Measurements from ENCODE around the gene FRMD4A.

FRMD4A gene

DNA sequence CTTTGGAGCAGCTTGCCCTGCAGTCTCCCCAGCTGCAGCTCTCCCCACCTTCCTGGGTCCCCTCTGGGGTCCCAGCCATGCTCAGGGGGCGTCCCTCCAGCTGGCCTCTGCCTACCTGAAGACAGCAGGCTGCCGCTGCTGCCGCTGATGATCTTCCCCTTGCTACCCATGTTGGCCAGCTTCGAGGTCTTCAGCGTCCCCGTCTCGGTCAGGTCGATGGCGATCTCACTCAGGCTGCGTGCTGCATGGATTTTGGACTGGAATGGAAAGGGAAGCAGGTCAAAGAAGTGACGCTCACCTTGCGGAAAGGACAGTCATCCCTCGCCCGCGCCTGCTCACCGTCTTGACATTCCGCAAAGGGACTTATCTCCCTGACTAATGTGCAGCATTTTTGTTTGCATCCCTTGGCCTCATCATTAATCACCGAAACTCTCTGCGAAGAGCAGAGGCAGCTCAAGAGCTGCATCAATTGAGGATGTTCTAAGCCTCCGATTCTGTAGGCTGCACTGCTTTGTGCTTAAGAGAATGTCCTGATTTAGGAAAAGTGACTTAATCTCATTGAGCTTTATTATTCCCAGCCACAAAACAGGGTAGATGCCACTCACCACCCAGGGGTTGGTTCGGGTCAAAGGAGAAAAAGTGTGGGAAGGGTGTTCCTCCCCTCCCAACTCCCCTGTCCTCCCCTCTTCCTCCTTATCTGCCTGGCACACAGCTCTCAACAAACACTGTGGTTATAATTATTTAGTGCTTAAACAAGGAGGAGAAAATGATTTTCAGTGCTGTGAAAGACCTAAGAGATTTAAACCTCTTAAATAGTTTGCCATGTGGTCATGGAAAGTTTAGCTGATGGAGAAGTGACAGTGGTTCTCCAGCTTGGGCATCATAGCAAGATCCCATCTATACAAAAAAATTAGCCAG is 636.7 kb downstream of the FRMD4A start:
- Histone ChIP-seq H4K20me1 (ENCODE audit: insufficient read depth, low read length) (no peaks in the 10 kb centered on the region), H3K9ac (ENCODE audit: low read depth, low read length) (no peak overlapping the region), H3K79me2 (ENCODE audit: insufficient read depth, low read length) (peaks cover 11% of the 10 kb centered on the region; the same call in 1 of the 2 replicates), H3K27me3 (ENCODE audit: insufficient read depth, low read length, poor library complexity) (no peaks in the 10 kb centered on the region), H2AFZ (ENCODE audit: low read depth, low read length) (no peak overlapping the region), H3K27ac (ENCODE audit: low read length) (no peak overlapping the region), H3K9me3 (ENCODE audit: insufficient read depth, low read length, severe bottlenecking) (no peaks in the 10 kb centered on the region), H3K4me3 (ENCODE audit: low read depth in 1 of 2, low read length in 2 of 2) (no peak overlapping the region), H3K36me3 (ENCODE audit: insufficient read depth, low read length) (peaks cover 93% of the 10 kb centered on the region), H3K4me1 (ENCODE audit: insufficient read depth, low read length) (no peaks in the 10 kb centered on the region), H3K4me2 (ENCODE audit: insufficient read depth, low read length) (no peak overlapping the region)
- TF ChIP-seq, protein P1, sequence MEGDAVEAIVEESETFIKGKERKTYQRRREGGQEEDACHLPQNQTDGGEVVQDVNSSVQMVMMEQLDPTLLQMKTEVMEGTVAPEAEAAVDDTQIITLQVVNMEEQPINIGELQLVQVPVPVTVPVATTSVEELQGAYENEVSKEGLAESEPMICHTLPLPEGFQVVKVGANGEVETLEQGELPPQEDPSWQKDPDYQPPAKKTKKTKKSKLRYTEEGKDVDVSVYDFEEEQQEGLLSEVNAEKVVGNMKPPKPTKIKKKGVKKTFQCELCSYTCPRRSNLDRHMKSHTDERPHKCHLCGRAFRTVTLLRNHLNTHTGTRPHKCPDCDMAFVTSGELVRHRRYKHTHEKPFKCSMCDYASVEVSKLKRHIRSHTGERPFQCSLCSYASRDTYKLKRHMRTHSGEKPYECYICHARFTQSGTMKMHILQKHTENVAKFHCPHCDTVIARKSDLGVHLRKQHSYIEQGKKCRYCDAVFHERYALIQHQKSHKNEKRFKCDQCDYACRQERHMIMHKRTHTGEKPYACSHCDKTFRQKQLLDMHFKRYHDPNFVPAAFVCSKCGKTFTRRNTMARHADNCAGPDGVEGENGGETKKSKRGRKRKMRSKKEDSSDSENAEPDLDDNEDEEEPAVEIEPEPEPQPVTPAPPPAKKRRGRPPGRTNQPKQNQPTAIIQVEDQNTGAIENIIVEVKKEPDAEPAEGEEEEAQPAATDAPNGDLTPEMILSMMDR (IDR thresholded peaks at IDR 0.05; ENCODE audit: borderline replicate concordance, extremely low read depth, low read length, poor library complexity, severe bottlenecking), result no peak
- no peak for TF ChIP-seq EZH2 (IDR thresholded peaks at IDR 0.05; ENCODE audit: borderline replicate concordance, low read depth, low read length, severe bottlenecking)
- no peak for ATAC-seq (ENCODE audit: insufficient read depth, low read depth)
- DNase-seq, result no peak

DNA sequence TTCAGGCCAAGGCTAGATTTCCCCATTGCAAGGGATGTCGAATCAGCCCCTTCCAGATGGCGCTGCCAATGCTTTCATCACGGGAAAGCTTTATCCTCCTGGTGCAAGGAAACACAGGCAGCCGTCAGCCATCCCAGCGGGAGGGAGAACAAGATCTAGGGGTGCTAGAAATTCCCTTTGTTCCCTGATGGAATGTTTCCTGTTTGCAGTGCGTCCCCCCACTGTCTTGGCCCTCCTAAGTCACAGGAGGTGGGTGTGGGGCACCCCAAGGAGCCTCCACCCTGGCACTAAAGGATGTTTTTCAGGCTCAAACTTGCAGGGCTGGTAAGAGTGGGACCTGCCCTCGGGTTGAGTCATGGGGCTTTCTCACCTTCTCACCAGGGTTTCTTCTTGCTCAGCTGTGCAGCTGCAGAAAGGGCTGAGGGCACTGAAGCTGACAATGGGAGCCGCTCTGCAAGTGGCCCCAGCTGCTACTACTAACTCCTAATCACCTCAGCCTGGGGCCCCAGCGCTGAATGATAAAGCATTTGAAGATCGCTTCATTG is 640.4 kb downstream of the FRMD4A start:
- H3K27ac ChIP-seq (ENCODE audit: low read length), result no peak overlapping the region
- peaks cover 2% of the 10 kb centered on the region; the same call in 1 of the 2 replicates for H3K79me2 ChIP-seq (ENCODE audit: insufficient read depth, low read length)
- H2AFZ ChIP-seq (ENCODE audit: low read depth, low read length), result no peak overlapping the region
- TF ChIP-seq, protein P1 (IDR thresholded peaks at IDR 0.05; ENCODE audit: borderline replicate concordance, extremely low read depth, low read length, poor library complexity, severe bottlenecking), result no peak
- TF ChIP-seq EZH2 (IDR thresholded peaks at IDR 0.05; ENCODE audit: borderline replicate concordance, low read depth, low read length, severe bottlenecking), result no peak
- H3K9ac ChIP-seq (ENCODE audit: low read depth, low read length), result no peak overlapping the region
- 0 out of 2 replicates have a peak, but pooled peaks cover 3% of the 10 kb centered on the region for H4K20me1 ChIP-seq (ENCODE audit: insufficient read depth, low read length)
- peaks cover 85% of the 10 kb centered on the region for H3K36me3 ChIP-seq (ENCODE audit: insufficient read depth, low read length)
- no peaks in the 10 kb centered on the region for H3K9me3 ChIP-seq (ENCODE audit: insufficient read depth, low read length, severe bottlenecking)
- H3K27me3 ChIP-seq (ENCODE audit: insufficient read depth, low read length, poor library complexity), result no peaks in the 10 kb centered on the region
- H3K4me2 ChIP-seq (ENCODE audit: insufficient read depth, low read length), result no peak overlapping the region
- H3K4me1 ChIP-seq (ENCODE audit: insufficient read depth, low read length), result no peaks in the 10 kb centered on the region
- ATAC-seq (ENCODE audit: insufficient read depth, low read depth) (peak; percentile 22; the same call in 1 of the 3 replicates), DNase-seq (no peak)
- no peak overlapping the region for H3K4me3 ChIP-seq (ENCODE audit: low read depth in 1 of 2, low read length in 2 of 2)

DNA sequence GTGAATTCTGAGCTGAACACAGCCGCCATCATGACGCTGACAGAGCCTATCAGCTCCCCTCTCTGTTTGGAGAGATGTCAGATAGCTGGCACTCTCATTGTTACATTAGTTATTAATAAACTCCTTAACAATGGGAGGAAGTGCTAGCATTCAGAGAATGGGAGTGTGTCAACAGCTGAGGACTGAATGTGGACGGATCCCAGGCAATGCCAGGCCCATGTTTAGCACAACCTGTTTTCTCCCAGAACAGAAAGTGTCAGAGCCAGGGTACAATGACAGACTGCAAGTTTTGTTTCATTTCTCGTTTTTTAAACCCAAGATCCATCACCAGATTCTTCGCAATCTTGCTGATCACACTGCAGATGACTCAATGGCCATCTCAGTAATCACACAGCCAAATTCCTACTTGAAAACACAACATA is 644.4 kb downstream of the FRMD4A start:
- ATAC-seq (ENCODE audit: insufficient read depth, low read depth) (no peak), DNase-seq (no peak)
- Histone ChIP-seq H3K4me1 (ENCODE audit: insufficient read depth, low read length) (no peaks in the 10 kb centered on the region), H4K20me1 (ENCODE audit: insufficient read depth, low read length) (0 out of 2 replicates have a peak, but pooled peaks cover 8% of the 10 kb centered on the region), H3K79me2 (ENCODE audit: insufficient read depth, low read length) (peaks cover 2% of the 10 kb centered on the region; the same call in 1 of the 2 replicates), H3K4me2 (ENCODE audit: insufficient read depth, low read length) (no peak overlapping the region), H3K9me3 (ENCODE audit: insufficient read depth, low read length, severe bottlenecking) (no peaks in the 10 kb centered on the region), H3K4me3 (ENCODE audit: low read depth in 1 of 2, low read length in 2 of 2) (no peak overlapping the region), H3K9ac (ENCODE audit: low read depth, low read length) (no peak overlapping the region), H3K27ac (ENCODE audit: low read length) (no peak overlapping the region), H3K36me3 (ENCODE audit: insufficient read depth, low read length) (peaks cover 83% of the 10 kb centered on the region), H3K27me3 (ENCODE audit: insufficient read depth, low read length, poor library complexity) (no peaks in the 10 kb centered on the region), H2AFZ (ENCODE audit: low read depth, low read length) (no peak overlapping the region)
- TF ChIP-seq, protein P1 (IDR thresholded peaks at IDR 0.05; ENCODE audit: borderline replicate concordance, extremely low read depth, low read length, poor library complexity, severe bottlenecking), result no peak
- TF ChIP-seq EZH2 (IDR thresholded peaks at IDR 0.05; ENCODE audit: borderline replicate concordance, low read depth, low read length, severe bottlenecking), result no peak
